Measurements from ENCODE around the gene GYG2. TPM values are rescaled to one million over a fixed set of nuclear protein-coding genes. Genes with fewer than 3 reads are reported as not detected.

Gene GYG2
- total and polyA plus RNA-seq, 2 of the 13 experiments (the other 11 are each of a cell fraction or from before 2014, with no cell fraction given), result 20.0 to 24.3 TPM

GRCh38 chrX:2811271-2811670 is 17.5 kb upstream of the GYG2 start:
- in situ Hi-C loops (cut with HindIII; ENCODE audit: extremely low pct_ligation_motif_present, low pct_unique_long_range_greater_than_20kb), result no loop called here

More at GRCh38 chrX:2811271-2811670, 17.5 kb upstream of the GYG2 start:
- ChIA-PET POLR2A (no interaction called here), CTCF (ENCODE audit: low intra/inter-chr PET ratio, low total read pairs) (no interaction called here)
- ATAC-seq (no peak), FAIRE-seq (no peak), DNase-seq (ENCODE audit: low spot score) (no peak)
- Histone ChIP-seq H3K27me3 (ENCODE audit: control insufficient read depth in 1 of 2, insufficient read depth in 2 of 2, low read length in 2 of 2) (no peaks in the 10 kb centered on the region), H2AFZ (ENCODE audit: low read length) (no peak overlapping the region), H3K4me1 (ENCODE audit: insufficient read depth, low read length) (no peaks in the 10 kb centered on the region), H3K4me3 (replicated peaks in 1 of 3; ENCODE audit: insufficient read depth in 1 of 3, low read depth in 2 of 3, low read length in 3 of 3) (no peak overlapping the region), H3K4me2 (ENCODE audit: low read depth, low read length) (no peak overlapping the region), H3K9me3 (ENCODE audit: low read length) (no peaks in the 10 kb centered on the region), H4K20me1 (ENCODE audit: insufficient read depth, low read length) (no peaks in the 10 kb centered on the region), H3K36me3 (replicated peaks in 1 of 2; ENCODE audit: control insufficient read depth in 1 of 2, insufficient read depth in 2 of 2, low read length in 2 of 2) (no peaks in the 10 kb centered on the region), H3K27ac (ENCODE audit: extremely low read length, insufficient read depth, low read length) (no peak overlapping the region), H3K9ac (ENCODE audit: insufficient read depth, low read depth, low read length) (no peak overlapping the region), H3K79me2 (ENCODE audit: insufficient read depth, low read length) (no peaks in the 10 kb centered on the region)
- no TSS peak for BruUV-seq (replicated peaks)
- WGBS (ENCODE audit: low lambda C conversion rate), result 60% methylated on average over 5 of the region's 5 CpGs
- TF ChIP-seq RBM39 (IDR thresholded peaks at IDR 0.05; ENCODE audit: low read depth, low read length, poor library complexity, severe bottlenecking) (no peak), NPAS2 (CRISPR knock-in tag; IDR thresholded peaks at IDR 0.05; ENCODE audit: borderline replicate concordance) (no peak), PRDM4 (CRISPR knock-in tag; IDR thresholded peaks at IDR 0.05; ENCODE audit: borderline replicate concordance) (no peak), ZNF792 (CRISPR knock-in tag; IDR thresholded peaks at IDR 0.05) (no peak), ZNF367 (CRISPR knock-in tag; IDR thresholded peaks at IDR 0.05; ENCODE audit: borderline replicate concordance) (no peak), ZNF678 (CRISPR knock-in tag; IDR thresholded peaks at IDR 0.05) (no peak), ZNF761 (CRISPR knock-in tag; conservative IDR thresholded peaks at IDR 0.05) (no peak), ZSCAN31 (CRISPR knock-in tag; IDR thresholded peaks at IDR 0.05; ENCODE audit: low read depth) (no peak), ZNF576 (CRISPR knock-in tag; IDR thresholded peaks at IDR 0.05) (no peak), LRRFIP1 (CRISPR knock-in tag; conservative IDR thresholded peaks at IDR 0.05) (no peak), ZFP36L2 (CRISPR knock-in tag; IDR thresholded peaks at IDR 0.05) (no peak), TFDP1 (CRISPR knock-in tag; IDR thresholded peaks at IDR 0.05; ENCODE audit: borderline replicate concordance) (no peak), MATR3 (CRISPR knock-in tag; IDR thresholded peaks at IDR 0.05) (no peak), MAX (IDR thresholded peaks at IDR 0.05) (no peak)
- intact Hi-C loops (cut with micrococcal nuclease; ENCODE audit: unreplicated experiment), result no loop called here
